GM21786 (cell line): ENCODE data around the gene AMBP.

ENCODE experiments used
- ATAC-seq: cut with Tn5 transposase; IDR thresholded peaks from one replicate; pipeline ENCODE4 v1.9.1; 2021; ENCODE audit not compliant: unreplicated experiment

AMBP gene

DNA sequence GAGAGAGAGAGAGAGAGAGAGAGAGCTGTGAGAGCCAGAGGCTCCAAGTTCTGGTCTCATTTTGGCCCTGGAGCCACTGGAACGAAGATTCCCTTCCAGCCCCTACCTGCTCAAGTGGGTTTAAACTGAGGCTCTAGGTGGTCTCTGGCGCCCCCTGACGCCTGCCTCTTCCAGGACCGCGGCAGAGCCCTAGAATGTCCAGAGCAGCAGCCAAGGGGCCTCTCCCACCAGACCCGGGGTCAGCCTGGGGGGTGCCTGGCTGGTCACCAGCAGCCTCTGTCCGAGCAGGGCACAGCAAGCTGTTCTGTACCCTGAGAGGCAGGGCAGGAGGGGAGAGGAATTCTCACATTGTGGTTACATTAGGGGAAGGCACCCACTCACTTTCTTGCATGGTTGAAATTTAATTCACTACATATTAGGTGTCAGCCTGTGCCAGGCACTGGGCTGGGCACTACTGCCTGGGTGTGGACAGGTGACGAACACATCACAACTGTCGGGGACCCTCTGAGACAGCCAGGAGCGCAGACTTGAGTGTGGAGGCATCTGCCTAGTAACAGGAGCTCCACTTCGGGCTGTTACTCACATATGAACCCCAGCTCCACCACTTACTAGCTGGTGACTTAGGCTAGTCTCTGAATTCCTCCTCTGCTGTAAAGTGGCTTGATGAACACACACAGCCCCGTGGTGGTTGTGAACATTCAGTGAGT, 44.5 kb downstream of the AMBP start:
- ATAC-seq: no peak

DNA sequence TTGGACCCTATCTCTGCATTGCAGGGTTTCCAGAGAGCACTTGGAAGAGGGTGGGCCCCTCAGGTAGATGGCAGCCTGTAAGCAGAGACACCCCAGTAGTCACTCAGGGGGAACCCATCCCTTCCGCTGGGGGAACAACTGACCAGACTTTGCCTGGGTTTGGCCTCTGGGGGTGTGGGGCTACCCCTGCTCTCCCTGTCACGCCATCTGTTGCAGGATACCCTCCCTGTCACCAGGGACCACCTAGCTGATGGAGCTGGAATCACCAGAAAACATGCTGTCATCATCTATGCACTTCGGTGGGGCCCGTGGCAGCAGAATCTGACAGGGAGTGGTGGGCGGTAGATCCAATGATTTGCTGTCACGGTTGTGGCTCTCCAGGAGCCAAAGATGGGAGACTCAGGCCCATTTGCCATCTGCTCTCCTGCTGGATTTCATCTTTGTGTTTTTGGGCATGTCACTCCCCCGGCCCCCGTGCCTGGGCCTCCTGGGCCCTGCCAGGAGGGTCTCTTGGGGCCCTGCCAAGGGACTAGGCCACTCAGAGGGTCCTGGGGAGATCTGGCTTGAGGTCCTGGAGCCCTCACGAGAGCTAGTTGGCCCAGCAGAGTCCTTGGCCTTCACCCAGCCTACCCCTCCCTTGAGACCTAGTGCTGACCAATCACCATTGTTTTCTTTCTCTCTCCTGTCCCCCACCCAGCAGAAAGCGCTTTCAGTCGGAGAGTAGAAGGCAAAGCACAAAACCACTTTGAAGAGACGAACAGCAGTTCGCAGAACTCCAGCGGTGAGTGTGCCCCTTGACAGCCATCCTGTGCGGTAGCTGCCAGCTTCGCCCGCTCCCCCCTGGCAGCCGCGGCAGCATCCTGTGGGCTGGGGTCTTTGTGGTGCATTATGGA, 45.9 kb downstream of the AMBP start:
- no peak for ATAC-seq

DNA sequence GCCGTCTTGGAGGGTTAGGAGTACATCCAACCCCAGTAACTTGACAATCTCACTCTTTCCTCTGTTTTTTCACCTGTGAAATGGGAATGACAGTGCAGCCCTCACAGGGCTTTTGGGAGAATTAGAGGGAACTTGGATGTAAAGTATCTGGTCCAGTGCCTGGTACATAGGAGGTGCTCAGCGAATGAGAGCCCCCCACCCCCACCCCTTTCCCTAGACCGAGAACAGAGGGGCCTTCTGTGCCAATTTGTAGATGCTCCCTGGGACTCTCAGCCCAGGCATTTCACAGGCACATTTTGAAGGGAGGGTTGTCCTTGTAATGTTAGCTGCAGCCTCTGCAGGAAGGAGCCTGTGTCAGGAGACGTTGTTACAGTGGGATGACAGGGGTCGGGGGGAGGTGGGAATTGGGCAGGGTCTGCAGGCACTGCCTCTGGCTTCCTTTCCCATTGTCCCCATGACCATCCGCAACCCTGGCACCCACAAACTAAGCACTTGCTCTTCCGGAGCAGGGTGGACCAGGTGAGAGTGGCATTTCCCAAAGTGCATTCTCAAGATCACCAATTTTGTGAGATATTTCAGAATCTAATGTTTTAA, 47.0 kb downstream of the AMBP start:
- ATAC-seq: no peak

DNA sequence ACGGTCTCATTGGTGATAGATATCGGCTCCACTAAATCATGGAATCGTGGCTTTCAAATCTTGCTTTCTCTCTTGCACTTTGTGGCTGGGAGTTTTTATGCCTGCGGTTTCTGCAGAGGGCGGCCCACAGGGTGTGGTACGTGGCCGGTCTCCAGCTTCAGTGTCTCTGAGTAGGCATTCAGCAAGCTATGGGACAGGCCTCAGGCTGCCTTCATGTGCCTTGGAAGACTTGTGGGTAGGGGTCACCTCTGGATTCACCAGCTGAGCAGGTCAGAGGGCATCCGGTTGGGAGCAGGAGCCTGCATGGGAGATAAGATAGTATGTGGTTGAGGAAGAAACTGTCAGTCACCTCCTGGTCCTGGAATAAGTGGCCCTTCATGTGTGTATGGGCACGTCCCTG, 47.7 kb downstream of the AMBP start:
- ATAC-seq: no peak

DNA sequence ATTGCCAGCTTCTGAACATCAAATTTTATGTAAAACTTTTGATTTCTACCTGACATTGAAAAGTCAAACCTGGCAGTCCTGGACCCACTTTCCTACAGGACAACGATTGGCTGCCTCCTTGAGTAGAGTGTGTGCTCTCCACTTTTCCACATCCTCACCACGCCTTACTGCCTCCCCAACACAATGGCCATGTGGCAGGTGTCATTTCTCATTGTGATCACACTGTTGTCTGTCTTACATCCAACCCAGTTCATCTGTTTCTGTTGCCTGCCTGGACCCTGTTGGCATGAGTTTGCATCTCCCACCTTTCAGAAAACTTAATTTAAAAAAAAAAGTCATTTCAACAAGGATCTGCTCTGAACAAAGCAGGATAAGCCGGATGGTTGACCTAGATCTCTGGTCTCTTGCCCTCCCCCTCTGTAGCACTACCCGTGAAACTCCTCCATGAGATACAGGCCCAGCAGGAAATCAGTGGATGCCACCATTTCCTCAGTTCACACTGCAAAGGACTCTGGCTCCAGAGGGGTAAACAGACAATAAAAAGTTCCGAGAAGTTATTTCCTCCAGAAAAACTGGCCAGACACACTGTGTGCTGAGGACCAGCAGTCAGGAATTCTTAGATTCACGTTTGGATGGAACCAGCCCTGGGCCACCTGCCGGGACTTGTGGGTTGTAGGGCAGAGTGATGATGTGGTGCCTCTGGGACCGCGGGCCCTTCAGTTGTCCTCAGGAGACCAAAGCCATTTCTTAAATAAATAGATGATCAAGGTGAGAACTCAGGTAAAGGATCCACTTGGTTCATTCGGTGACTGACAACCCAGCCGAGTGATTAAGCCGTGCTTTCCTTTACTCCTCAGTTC, 48.6 kb downstream of the AMBP start:
- ATAC-seq: no peak

DNA sequence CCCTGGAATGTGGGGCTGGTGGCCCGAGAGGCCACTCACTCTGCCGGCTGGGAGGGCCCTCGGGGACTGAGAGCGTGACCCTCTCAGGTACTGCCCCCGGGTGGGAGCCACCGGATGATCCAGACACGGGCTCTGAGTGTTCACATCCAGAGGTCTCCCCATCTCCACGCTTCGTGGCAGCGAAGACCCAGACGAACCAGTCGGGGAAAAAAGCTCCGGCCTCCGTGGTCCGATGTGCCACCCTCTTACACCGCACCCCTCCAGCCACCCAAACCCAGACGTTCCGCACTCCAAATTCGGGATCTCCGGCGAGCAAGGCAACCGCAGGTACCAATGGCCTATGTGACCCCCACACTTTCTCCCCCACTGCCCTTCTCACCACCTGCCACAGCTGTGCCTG, 49.5 kb downstream of the AMBP start:
- ATAC-seq: no peak

DNA sequence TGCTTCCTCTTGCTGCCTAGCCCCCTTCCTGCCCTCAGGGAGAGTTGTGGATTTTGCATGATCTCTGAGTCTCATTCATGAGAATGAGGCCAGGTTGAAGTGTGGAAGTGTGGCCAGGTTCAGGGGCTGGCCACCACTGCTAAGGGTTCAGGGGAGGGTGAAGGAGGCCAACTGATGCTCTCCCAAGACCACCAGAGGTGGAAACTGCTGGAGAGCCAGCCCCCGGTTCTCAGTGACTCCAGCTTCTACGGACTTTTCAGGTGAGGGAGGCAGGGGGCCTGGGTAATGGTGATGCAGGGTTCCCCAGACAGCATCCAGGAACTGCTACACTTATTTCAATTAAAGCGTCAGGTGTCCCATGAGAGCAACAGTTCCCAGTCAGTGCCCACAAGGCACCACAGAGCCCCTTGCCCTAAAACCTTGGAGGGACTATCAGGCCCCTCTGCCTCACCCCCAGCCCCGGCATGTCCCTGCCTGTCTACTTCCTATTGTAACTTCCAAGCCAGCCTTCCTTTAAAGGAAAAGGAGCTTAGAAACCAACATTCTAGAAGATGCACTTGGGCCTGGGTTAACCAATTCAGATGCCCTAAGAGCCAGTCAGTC, 50.1 kb downstream of the AMBP start:
- ATAC-seq: no peak

DNA sequence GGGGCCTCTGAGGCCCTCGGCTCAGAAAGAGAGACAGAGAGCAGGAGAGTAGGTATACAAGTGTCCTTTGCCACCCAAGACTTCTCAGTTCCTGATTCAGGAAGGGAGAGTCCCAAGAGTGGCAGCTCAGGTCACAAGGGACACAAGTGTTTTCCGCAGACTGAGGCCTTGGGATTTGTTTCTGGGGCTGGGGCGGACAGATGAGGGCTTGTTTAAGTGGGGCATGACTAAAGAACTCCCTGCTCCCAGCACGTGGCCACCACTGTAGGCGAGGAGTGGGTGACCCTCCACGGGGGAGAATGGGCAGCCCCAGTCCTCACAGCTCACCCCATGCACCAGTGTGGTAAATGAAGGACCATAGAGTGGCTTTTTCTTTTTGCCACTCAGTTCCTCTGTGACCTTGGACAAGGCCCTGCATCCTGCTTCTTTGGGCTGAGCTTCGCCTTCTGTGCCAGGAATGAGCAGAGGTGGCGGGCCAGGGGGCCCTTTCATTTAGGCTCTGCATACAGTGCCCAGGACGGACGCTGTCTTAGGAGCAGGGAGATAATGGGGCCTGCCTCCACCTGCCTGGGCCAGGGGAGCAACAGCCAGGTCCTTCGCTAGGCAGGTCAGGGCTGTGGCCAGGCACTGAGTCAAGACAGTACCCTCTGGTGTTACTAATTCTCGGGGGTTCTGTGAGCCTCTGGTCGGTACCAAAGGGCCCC, 50.8 kb downstream of the AMBP start:
- no peak for ATAC-seq

DNA sequence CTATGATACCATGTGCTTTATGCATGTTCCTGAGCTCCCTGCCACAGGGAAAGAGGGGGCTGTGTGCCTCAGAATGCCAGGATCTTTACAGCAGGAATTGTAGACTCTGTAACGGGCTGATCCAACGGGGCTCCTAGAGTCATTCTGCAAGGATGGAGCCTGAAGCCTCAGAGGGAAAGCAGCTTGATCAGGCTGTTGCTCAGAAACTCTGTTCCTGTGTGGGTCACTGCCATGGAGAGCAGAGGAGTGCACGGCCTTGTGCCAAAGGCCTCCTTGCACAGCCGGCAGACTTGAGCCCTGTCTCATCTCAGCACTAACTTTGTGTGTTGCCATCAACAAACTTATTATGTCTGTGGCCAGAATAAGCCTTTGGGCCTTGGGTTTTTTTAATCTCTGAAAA, 51.8 kb downstream of the AMBP start:
- ATAC-seq: no peak

DNA sequence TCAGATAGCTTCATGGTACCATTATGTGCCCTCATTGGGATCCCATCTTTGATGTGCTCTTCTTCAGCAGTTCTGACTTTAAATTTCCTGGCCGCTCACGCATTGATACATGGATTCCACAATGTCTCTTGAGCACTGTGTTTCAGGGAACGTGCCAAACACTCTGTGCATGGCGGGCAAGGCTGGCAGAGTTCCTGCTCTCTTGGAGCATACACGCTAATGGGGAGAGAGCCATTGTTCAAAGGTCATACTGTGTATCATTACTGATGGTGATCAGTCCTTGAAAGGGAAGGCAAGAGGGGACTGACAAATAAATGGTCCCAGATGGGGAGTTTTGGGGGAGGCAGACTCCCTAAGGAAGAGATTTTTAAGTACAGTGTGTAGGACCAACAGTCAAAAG, 52.3 kb downstream of the AMBP start:
- ATAC-seq: no peak

DNA sequence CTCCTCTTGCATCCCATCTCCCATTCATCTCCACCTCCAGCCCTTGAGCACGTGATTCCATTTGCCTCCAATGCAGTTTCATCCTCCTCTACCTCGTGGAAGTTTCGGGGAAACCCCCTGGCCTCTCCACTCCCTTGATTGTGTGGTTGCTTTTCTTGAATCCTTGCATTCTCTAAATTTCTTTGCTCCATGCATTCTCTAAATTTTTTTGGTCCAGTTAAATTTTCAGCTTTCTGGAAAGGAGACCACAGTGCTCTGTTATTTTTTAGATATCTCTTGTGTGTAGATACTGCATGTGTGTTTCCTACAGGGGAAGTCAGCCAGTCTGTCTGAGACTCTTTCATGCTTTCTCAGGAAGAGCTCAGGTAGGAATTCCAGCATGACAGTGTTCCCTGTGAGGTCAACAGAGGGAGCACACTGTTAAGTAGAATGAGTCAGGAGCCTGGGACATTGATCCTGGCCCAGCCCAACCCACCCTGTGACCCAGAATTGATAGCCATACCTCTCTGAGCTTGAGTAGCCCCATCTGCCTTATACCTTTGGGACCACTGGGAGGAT, 52.8 kb downstream of the AMBP start:
- ATAC-seq: no peak

DNA sequence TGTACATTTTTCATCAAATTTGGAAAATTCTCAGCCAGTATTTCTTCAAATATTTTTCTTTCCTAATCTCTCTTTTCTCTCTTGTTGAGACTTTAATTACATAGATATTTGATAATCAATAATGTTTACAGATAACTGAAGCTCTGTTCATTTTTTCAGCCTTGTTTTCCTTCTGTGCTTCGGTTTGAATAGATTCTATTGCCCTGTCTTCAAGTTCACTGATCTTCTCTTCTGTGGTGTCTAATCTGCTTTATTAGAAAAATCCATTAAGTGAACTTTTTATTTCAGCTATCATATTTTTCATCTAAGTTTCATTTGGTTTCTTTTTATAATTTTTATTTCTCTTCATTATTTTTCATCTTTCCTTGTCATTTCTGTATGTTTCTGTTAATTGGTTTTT, 54.1 kb downstream of the AMBP start:
- ATAC-seq: no peak

DNA sequence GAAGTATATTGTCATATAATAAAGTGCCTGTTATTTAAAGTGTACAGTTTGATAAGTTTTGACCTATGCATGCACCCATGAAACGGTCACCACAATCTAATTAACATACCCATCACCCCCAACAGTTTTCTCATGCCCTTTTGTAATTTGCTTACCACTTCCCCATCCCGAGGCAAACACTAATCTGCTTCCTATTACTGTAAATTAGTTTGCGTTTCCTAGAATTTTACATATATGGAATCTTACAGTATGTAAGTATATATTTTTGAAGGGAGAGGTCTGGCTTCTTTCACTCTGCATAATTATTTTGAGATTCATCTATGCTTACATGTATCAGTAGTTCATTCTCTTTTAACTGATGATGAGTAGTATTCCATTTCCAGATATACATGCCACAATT, 56.5 kb downstream of the AMBP start:
- no peak for ATAC-seq

DNA sequence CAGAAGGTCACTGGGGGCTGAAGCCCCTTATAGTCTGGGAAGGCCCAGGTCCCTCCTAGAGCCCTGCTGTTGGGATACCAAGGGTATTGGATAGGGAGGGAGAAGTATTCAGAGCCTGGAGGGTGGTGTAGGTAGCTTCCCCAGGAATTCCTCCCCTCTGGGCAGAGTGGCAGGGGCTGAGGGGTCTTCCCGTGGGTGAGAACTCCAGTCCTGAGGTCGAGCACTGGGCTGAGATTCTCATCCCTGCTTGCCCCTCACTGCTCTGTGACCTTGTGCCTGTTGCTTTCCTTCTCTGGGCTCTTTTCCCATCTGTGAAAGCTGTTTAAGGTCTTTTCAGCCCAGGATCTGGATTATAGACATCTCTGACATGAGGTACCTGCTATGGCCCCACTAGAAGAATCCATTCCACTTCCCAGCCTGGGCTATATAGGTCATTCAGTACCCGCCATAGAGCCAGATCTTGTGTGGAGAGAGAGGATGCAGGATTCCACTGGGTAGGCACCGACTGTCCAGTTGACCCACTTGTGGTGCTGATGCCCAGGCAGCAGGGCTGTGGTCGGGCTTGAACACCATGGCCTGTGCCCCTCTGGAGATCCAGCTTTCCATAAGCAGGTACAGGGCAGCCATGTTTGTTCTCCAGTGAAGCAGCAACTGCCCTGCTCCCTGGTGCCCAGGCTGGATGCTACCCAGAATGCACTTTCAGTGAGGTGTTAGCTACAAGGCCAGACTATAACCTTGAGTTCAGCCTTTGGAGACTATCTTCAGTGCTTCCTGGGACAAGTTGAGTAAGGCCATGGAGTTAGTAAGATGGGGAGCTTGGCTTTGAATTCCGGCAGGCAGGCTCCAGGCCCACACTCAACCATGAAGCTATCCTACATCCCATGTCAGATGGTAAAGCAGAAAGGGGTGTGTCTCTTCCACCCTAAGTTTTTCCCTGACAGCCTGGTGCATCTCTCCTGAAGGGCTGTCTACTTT, 60.1 kb downstream of the AMBP start:
- no peak for ATAC-seq

DNA sequence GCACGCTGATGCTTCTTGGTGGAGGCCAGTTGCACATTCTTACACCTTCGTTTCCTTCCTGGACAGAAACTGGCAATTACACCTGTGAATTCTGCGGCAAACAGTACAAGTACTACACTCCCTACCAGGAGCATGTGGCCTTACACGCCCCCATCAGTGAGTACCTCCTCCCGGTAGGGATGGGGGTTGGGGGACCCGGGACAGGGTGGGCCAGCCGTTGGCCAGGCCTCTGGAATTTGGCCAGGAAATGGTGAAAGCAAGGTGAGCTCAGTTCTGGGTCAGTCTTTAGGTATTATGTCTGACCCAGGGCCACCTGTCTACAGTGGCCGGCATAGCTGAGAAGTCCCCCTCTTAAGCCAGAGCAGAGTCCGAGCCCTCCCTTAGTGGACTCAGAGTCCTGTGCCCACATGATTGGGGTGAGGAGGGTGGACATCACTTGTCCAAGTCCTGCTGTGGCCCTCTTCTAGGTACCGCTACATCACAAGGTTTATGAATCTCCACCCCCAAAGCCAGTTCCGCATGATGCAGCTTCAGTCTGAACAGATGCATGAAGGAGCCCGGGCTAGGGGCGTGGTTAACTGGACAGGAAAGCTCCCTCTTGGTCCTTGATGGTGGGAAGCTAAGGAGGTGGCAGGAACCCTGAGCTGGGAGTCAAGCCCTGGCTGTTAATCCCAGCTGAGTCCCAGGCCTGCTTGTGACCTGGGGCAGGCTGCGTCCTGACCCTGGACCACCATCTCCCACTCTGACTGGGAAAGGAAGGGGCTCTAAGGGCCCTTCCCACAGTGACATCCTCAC, 61.3 kb downstream of the AMBP start:
- no peak for ATAC-seq

DNA sequence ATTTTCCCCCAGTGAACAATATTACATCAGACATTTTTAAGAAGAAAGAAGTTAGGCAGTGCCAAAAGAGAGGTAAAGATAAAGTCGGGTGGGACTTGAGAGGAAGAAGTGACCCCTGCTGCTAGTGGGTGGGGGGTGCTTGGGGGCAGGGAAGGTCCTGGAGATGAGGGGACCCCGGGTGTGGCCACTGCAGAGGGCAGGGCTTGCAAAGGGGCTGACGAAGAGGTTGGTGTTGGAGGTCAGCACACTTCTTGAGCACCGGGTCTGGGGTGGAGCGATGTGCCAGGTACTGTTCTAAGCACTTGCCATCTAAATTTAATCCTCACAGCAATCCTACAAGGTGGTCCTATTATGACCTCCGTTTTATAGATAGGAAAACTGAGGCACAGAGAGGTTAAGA, 62.0 kb downstream of the AMBP start:
- no peak for ATAC-seq

DNA sequence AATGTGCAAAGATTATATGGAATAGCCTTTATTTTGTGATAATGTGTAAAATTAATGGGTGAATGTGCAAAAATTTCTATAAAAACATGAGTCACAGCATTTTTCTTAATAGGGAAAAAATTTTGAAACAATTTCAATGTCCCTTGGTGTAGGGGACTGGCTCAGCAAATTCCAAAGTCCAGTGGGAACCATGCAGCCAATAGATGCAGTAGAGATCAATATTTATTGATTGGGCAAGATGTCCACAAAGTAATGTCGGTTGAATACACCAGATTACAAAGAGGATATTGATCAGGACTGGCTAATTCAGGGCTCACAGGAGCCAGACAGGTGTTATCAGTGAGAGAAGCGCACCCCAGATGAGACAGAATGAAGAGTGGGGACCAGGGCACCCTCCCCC, 62.5 kb downstream of the AMBP start:
- no peak for ATAC-seq

DNA sequence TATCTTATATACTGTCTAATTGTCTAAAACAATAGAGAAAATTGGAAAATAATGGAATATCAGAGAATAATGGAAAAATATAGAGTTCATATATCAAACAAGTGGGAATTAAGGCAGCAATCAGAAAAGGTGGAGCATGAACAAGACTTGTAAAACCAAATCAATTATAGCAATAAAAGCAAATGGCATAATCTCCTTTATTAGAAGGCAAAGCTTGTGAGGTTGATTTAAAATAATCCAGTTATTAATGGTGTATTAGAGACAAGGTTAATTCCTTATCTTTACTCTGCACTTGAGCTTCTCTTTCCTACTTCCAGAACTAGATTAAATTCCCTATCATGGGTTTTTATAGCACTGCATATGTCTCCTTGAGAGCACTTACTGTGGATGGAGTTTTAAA, 64.1 kb downstream of the AMBP start:
- no peak for ATAC-seq
